Stimulated activated CD8-positive, alpha-beta memory T cell treated with anti-CD3 and anti-CD28 coated beads, Interleukin-15, amount 100 ng/mL, for 1 hour (primary cell): ENCODE results near the gene INPP5A.
"Not testable (repeated sequence)": the region's sequence is repeated elsewhere in the genome, so short reads cannot be mapped to it uniquely, and the experiment has no call there.

ENCODE experiments used
- DNase-seq: peaks from one replicate; pipeline ENCODE4 v3.0.0-alpha.2; 2020; ENCODE audit warnings: low read depth

INPP5A gene

DNA sequence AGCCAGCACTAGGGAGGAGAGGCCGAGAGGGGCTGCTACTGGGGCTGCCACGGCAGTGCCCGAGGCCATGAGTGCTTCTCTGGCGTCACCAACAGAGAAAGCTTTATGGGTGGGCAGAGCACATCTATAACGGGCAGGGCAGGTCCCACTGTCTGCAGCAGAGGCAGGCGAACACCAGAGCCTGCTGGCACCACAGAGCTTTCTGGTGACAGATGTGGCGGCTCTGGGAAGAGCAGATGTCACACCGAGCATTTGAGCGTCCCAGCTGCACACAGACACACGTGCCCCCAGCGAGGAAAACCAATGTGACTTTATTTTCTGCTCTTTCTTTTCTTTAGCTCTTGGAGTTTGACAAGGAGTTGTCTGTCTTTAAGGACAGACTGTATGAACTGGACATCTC, 227.8 kb downstream of the INPP5A start:
- no peak for DNase-seq

DNA sequence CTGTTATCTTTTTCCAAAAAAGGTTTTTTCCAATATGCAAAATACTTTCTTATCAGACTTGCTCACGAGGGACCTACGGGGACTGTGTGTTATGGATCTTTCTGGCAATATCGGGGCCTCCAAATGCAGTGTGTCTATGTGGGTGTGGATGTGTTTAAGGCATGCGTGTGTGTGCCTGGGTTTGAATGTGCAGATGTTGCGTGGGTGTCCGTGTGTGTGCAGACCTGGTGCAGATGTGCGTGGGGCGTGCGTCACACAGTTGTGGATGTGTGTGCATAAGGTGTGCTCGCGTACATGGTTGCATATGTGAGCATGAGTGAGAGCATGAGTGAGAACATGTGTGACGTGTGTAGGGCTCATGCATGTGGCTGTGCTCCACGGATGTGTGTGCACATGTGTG, 228.7 kb downstream of the INPP5A start:
- DNase-seq = no peak

DNA sequence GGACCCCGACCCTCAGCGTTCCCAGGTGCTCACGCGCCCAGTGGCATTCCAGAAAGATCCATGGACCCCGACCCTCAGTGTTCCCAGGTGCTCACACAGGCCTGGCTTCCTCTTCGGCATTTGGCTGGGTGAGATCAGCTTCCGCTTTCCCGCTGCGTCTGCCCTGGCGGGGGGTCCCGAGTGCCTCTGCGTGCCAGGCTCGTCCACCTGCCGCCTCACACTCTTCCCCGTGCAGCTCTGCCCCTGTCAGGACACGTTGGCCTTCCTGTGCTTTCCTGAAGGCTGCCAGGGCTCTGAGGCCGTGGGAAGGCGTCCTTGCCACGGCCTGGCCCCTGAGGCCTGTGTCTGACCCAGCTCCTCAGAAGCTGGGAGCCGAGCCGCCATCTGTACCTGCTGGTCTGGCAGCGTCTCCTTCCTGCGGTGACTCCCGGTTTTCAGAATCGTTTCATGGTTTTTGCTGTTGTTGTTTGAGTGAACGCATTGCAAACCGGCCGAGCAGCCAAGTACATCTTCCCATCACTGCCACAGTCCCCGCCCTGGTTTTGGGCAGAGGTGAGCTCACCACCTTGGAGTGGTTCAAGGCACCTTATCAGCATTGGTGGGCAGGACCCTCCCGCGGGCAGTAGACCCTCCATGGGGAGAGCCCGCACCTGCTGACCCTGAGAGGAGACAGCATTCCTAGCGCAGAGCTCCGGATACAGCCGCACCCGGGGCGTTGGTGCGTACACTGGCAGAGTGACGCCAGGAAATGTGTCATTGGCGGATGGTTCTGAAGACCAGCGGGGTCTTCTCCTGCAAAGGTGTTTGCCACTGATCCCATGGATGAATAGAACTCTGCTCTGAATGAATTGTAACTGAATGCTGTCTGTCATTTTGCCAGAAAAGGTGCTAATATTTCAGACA, 231.0 kb downstream of the INPP5A start:
- no peak for DNase-seq

DNA sequence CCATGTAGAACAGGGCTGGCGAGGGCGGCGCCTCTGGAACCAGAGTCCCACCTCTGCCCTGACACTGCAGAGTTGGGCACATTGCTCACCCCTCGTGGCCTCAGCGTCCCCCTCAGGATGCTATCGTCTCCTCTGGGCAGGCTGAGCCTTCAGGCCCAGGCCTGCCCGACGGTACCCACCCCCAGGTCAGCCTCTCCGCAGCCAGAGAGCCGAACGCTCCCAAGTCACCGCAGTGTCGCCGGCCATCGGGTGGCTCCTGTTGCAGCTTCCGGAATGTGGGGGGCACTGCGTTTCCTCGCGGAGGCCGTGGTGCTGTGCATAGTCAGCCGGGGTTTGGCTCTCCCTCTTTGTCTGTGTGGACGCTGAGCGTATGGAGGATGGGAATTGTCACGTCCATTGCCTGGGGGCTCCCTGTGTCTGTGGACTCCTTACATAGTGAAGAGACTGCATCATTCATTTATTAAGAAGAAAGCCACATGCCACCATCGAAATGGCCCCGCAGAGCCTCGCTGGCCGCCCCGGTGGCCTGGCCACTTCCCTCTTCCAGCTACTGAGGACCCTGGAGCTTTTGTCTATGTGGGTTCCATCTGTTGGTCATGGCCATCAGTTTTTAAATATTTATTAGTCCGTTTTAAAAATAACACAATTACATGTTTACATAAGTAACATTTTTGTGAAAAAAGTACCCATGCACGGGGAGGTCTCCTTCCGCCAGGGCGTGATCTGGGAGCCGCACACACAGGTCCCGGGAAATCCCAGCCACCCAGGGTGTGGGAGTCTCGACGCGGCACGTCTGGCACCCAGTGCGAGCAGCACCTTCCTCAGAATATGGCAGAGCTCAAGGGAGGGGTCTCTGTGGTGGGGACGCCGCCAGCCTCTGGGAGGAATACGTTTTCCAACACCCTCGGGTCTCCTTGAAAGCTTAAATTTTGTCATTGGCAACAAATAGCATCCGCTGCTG, 232.8 kb downstream of the INPP5A start:
- DNase-seq = no peak

DNA sequence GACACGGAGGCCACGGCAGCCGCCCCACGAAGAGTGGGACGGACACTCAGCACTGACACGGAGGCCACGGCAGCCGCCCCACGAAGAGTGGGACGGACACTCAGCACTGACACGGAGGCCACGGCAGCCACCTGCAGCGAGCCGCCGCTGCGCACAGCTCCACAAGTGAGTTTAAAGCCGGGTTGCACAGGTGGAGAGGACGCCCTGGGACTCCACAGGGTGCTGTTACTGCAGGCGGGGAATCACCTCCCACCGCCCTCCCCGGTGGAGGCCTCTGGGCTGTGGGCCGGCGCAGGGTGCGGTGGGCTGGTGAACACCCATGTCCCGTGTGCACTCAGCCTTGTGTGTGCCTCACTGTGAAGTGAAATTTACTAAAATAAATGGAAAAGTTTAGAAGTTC, 235.2 kb downstream of the INPP5A start:
- not testable (repeated sequence) for DNase-seq

DNA sequence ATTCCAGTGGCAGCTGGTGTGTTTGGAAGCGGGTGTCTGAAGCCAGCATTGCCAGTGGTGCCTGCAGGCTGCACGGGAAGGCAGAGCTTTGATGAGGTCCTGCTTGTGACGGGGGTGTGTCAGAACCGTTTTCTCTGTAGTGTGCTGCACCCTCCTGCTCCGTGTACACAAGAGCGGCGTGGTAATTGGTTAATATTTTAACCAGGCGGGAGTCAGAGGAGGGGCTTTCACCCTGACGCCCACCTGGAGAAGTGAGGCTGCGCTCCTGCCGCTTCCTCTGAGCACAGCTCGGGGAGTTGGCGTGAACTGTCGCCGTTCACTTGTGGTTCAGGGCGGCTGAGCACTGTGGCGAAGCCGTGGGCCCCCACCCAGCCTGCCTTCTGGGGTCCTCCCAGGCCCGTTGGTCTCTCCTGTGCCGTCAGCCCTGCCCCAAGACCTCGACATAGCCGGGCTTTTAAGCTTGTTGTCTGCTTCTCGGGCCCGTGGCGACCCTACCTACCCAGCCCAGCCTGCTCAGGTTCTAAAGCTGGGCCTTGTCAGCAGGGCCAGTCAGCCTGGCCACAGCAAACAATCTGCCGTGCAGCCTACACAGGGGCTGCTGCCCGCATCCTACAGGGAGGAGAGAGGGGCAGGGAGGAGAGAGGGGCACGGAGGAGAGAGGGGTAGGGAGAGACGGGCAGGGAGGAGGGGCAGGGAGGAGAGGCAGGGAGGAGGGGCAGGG, 236.8 kb downstream of the INPP5A start:
- no peak for DNase-seq

DNA sequence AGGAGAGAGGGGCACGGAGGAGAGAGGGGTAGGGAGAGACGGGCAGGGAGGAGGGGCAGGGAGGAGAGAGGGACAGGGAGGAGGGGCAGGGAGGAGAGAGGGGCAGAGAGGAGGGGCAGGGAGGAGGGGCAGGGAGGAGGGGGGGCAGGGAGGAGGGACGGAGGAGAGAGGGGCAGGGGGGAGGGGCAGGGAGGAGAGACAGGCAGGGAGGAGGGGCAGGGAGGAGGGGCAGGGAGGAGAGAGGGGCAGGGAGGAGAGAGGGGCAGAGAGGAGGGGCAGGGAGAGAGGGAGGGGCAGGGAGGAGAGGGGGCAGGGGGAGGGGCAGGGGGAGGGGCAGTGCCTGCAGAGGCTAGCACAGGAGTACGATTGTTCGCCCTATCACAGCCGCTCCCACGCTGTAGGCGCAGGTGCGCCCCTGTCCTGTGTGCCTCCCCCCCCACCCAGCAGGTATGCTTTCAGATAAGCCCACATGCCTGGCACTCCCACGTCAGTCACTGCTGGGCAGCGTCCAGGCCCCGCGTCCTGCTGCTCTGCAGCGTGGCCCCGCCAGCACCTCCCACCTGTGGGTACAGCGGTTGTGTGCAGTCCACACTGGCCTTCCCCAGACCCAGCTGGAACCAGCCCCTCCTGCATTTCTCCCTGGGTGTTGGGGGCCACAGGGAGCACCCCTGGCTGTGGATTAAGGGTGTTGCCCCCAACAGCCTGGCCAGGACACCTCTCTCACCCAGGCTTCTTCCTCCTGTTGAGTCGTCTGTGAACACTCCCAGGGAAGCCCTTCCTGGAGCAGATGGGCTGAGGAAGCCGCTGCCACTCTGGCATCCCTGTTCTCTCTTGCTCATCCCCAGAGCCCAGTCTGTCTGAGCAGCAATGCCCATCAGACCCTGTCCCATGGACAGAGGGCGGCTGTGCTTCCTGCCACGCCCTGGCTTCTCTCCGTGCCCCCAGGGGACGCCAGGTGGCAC, 237.6 kb downstream of the INPP5A start:
- DNase-seq = no peak

DNA sequence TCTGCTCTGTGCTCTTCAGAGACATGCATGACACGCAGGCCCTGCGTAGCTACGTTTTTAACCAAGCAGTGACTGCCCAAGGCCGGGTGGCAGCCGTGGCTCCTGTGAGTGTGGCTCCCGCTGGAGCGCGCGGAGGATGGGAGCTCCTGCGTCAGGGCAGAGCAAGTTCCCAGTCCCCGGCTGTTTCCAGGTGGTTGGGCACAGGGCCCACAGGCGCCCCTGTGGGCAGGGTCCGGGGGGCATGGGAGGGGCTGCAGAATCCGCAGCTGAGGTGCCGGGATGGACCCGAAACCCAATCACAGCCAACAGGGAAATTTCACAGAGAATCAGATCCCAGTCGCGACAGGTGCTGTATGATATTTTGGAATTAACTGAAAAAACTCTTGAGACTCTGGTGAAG, 238.6 kb downstream of the INPP5A start:
- DNase-seq = no peak

DNA sequence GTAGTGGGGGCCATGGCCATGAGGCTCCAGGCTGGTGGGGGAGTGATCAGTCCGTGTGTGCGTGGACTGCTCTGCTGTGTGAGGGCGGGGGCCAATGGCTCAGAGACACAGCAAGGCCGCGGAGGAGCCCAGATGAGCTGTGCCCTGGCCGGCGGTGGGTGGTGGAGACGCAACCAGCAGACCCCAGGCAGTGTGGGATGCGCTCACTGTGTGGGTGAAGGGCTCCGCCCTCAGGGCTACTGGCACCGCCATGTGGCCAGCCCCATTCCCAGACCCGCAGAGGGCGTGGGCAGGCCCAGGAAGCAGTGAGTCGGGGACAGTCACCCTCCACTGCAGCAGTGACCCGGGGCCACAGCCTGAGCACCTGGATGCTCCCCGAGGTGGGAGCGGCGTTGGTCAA, 239.2 kb downstream of the INPP5A start:
- DNase-seq = no peak

DNA sequence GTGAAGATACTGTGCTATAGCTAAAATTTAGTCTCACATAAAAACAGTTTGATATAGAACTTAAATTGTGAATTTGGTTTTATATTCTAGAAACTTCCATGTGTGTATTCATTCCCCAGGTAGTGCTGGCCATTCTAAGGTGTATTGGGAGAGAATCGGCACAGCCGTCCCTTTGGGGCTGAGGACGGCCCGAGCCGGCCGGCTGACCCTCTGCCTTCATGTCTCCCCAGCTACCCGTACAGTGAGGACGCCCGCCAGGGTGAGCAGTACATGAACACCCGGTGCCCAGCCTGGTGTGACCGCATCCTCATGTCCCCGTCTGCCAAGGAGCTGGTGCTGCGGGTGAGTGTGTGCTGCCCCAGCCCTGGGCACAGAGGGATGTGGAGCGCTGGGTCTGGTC, 239.9 kb downstream of the INPP5A start:
- DNase-seq = no peak

DNA sequence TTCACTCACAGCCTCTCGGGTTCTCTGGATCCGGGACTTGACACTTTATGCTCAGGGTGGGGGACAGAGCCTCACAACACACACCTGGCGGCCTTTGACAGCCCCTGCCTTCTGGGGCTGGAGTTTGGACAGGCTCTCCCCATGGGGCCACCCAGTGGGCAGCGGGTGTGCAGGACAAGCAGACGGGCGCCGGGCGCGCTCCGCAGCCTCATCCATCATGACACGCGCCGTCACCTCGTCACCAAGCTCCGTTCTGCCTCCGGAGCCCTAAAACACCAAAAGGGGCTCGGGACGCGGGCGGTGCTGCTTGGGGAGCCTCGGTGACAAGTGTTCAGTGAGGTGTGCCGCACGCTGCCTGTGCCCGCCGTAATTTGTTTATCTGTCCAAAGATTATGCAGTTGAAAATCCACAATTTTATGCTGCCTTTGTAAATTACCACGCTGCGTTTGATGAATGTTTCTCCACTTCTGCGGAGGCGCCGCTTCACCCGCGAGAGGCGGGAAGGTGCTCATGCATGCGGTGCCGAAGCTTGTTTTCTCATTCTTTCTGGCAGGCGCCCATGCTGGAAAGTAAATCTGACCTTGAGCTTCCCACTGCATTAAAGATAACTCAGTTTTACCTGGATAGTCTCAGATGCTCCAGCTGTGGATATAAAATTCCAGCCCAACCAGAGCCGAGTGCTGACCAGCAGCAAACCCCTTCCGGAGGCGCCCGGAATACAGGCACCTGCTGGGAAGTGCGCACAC, 242.1 kb downstream of the INPP5A start:
- DNase-seq = no peak

DNA sequence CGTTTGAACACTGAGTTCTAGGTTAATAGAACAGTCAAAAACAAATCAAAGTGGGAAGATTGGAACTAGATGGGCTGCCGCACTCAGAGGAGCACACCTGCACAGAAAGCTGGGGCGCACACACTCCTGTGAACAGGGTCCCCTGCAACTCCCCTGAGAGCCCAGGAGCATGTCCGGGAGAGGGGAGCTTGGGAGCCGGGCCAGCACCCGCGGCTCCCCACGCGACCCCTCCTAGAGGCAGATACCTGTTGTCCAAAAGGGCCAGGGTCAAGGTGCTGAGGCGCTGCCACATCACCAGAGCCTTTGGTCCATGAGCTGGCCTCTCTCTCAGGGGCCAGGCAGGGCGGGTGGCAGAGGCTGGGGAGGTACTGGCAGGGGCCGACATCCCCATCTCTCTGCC, 242.8 kb downstream of the INPP5A start:
- DNase-seq = no peak

DNA sequence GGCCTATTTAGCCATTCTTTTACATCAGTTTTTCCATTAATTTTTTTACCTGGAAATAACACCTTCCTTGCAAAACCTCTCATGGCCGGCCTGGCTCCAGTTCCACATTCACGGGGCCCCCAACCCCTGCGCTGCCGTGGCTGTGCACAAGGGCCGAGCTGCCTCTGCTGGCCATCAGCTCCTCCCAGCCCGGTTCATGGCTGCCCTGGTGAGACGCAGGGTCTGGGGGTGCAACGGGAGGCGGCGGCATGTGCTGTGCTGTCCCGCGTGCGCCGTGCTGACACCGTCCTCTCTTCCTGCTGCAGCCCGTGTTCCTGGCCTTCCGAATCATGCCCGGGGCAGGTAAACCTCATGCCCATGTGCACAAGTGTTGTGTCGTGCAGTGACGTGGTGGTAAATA, 244.0 kb downstream of the INPP5A start:
- no peak for DNase-seq

DNA sequence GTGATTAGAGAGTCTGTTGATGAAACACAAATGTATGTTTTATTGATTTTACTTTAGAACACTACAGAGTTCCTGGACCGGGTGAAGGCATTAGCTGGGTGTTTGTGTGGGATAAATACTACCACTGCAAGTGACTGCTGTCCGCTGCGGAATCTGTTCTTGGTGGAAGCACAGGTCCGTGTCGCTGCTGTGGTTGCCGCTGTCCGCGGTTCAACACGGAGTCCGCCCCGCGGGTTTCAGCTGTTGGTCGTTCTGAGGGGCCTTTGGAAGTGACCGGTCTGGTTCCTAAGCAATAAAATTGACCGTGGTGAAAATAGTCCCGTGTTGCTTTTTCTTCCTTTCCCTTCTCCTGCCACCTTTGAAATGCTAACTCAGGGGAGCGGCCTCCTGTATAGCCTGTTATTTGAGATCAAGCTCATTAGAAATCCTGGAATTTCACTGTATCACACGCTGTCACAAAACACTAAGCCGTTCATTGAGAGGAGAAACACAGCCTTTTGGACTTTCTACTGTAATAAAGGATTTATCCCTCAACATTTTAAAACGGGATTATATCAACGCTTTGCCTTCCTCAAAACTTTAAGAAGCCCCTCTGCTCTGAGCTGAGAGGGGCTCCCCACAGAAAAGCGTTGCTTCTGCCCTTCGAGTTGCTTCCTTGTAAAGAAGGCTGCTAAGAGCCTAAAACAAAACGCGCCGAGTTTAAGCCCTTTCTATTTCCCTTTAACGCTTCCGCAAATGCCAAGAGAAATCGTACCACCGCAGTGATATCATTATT, 245.8 kb downstream of the INPP5A start:
- no peak for DNase-seq

DNA sequence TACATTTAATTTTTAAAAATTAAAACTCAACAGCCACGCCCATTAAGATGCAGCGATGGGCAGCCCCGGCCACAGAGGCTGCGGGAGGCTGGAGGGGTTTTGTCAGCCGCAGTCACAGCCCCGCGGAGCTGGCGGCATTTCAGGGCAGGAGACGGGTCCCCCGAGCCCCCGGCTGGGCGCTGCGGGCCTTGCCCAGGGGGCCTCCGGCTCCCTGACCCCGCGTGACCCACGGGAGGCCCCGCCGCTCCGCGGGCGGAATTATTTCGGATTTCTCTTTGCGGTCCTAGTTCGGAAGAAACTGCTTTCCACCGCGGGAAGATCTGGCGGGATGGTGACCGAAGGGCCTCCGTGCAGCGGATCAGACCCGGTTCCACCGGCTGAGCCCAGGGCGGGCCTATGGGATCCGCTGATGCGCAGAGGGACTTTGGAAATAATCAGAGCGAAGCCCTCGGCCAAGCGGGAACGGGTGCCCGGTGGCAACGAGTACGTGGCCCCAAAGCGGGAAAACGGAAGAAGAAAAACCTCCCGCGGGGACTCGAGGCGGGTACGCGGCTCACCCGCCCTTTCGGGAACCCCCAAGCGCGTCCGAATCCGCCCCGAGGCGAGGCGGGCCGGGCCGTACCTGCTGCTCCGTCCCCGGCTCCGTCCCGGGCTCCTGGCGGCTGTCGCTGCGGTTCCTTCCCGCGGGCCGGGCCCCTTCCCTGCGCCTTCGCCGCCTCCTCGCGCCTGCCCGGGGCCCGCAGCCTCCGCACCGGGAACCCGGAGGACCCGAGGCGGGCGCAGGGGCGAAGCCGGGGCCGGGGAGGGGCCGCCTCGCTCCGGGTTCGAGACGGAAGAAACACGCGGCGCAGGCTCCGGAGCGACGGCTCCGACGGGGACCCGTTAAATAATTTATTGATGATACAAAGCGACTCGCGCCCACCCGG, 246.6 kb downstream of the INPP5A start:
- DNase-seq = no peak

DNA sequence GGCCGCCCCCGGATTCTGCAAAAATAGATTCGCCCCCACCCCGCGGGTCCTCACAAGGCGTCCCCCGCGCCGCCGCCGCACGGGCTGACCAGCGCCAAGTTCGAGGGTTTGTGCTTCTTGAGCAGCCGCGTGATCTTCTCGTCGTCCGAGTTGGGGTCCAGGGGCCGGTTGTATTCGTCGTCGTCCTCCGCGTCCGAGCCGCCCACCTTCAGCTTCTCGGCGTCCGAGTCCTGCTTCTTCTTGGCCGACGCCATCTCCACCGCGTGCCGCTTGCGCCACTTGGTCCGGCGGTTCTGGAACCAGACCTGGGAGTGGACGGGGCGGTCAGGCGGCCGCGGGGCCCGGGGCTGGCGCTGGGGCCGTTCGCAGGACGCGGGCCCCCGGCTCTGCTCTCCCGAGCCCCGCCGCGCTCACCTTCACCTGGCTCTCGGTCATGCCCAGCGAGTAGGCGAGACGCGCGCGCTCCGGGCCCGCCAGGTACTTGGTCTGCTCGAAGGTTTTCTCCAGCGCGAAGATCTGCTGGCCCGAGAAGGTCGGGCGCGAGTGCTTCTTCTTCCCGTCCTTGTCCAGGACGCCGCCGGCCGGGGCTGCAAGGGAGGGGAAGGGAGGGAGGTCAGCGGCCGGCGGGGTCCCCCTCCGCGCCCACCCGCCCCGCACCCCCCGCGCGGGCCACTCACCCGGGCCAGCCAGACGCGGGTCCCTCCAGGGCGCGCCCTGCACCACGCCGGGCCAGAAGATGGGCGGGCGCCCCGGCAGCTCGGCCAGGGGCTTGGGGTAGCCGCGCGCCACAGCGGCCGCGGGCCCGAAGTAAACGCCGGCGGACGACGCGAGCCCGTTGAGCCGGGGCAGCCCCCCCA, 247.5 kb downstream of the INPP5A start:
- DNase-seq = no peak

DNA sequence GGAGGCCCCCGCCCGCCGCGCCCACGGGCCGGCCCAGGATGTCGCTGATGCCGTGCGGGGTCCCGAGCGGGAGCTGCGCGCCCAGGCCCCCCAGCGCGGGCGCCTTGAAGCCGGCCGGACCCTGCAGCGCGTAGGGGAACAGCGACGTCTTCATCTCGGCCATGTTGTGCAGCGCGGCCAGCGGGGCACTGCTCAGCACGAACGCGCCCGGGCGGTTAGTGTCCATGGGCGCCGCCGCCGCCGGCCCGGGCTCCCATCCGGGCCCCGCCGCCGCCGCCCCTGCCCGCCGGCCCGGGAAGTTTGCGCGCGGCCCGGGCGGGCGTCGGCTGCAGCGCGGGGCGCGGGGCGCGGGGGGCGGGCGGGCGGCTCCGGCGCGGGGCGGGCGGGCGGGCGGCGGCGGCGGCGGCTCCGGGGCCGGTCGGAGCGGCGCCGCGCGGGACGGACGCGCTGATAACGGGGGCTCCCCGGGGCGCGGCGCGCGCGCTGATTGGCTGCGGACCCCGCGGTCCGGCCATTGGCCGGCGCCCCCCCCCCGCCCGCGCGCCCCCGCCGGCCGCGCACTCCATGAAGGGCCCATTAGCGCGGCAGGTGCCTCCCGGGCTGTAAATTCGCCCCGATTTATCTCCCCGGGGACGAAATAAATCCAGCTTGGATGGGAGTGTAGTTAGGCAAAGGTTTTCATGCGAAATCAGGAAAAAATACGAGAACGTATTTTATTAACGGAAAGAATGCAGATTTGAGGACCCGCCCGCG, 248.3 kb downstream of the INPP5A start, which contains the start of gene NKX6-2:
TSS of gene NKX6-2 (minus strand) at position 425 of the 753 bp plus-strand sequence. CDS start at position 226, 199 bp downstream.
- no peak for DNase-seq
